Prostate gland (tissue), 2 donors: ENCODE measurements around the gene ADGB. TPM values are rescaled to one million over a fixed set of nuclear protein-coding genes. Genes with fewer than 3 reads are reported as not detected.

ENCODE experiments used
- DNase-seq: peaks from one replicate; pipeline ENCODE4 v3.0.0-alpha.2; 2019; ENCODE audit warnings: low spot score
- H3K27ac ChIP-seq, 2 donors: fragments of 200-600 bp; sonication (generic); 2 replicates each; pipeline ENCODE4 v1.5.1; 2017 to 2019
- H3K27me3 ChIP-seq: fragments of 200-600 bp; sonication (generic); replicated peaks from 2 replicates; pipeline ENCODE4 v1.5.1; 2019; ENCODE audit not compliant: insufficient read depth
- H3K36me3 ChIP-seq, 2 donors: fragments of 200-600 bp; sonication (generic); 1 replicate in 1 of 2; 2 replicates in 1 of 2; pipeline versions ENCODE4 v1.5.1 to v1.8.1; 2017 to 2019
- H3K4me1 ChIP-seq: fragments of 200-600 bp; sonication (generic); replicated peaks from 2 replicates; pipeline ENCODE4 v1.5.1; 2019
- H3K4me3 ChIP-seq, 2 donors: fragments of 200-600 bp; sonication (generic); 2 replicates each; pipeline ENCODE4 v1.5.1; 2017 to 2019
- H3K9me3 ChIP-seq: fragments of 200-600 bp; sonication (generic); 2 replicates; pipeline ENCODE4 v1.5.1; 2017
- CTCF ChIP-seq, 4 experiments: fragments of 200-600 bp in 2 of 4; fragments of 450-650 bp in 2 of 4; sonication (generic) in 2 of 4; IDR thresholded peaks; 1 replicate in 3 of 4; 2 replicates in 1 of 4; pipeline ENCODE4 v1.5.1; 2016 to 2019; ENCODE audit warnings: antibody characterized with exemption in 4 of 4, mild to moderate bottlenecking in 2 of 4, moderate library complexity in 2 of 4
- POLR2A ChIP-seq: fragments of 450-650 bp; IDR thresholded peaks from one replicate; pipeline ENCODE4 v1.6.1; 2016; ENCODE audit warnings: antibody characterized with exemption, mild to moderate bottlenecking
- POLR2AphosphoS5 ChIP-seq: sonication (generic); formaldehyde crosslinking; IDR thresholded peaks from one replicate; pipeline ENCODE4 v1.6.1; 2017; ENCODE audit warnings: antibody characterized with exemption
- WGBS: methylation state at CpG from one replicate; pipeline ENCODE4 v1.1.5; 2018; 5-methylcytosine and 5-hydroxymethylcytosine counted together
- intact Hi-C: fragments of 100-400 bp; cut with DNase I; formaldehyde crosslinking; loops from one replicate; pipeline ENCODE4 v1.14.2; 2022
- total RNA-seq, 2 donors: library from RNA; depleted of rRNA; stranded (reverse); fragments of >200 nt; gene quantifications; one replicate each; pipeline ENCODE4 v1.1.0, GENCODE V29; 2016

The ADGB gene
- total RNA-seq, 2 donors from 2014 or later: 8.1 TPM; not detected in 1

GRCh38 chr6:146709036-146709622 is 110.4 kb downstream of the ADGB start:
- Histone ChIP-seq H3K9me3 (no peaks in the 10 kb centered on the region), H3K4me3 (no peak overlapping the region), H3K4me1 (no peaks in the 10 kb centered on the region), H3K27ac (no peak overlapping the region), H3K36me3 (no peaks in the 10 kb centered on the region), H3K27me3 (no peaks in the 10 kb centered on the region)
- WGBS: 54% methylated on average over 2 of the region's 2 CpGs
- TF ChIP-seq POLR2A (no peak), CTCF (IDR thresholded peaks at IDR 0.05) (no peak), POLR2AphosphoS5 (no peak)
- DNase-seq: no peak
- intact Hi-C loops: no loop called here

- Histone ChIP-seq H3K36me3 (no peaks in the 10 kb centered on the region), H3K27ac (no peak overlapping the region), H3K9me3 (no peaks in the 10 kb centered on the region), H3K4me3 (no peak overlapping the region), H3K4me1 (no peaks in the 10 kb centered on the region), H3K27me3 (no peaks in the 10 kb centered on the region)
- WGBS: 72% methylated on average over 4 of the region's 4 CpGs
- intact Hi-C loops: no loop called here
- no peak for DNase-seq
- no peak for TF ChIP-seq POLR2A
Observed at GRCh38 chr6:146719387-146719786, 120.6 kb downstream of the ADGB start.

GRCh38 chr6:146739696-146740095 is 140.9 kb downstream of the ADGB start:
- no peaks in the 10 kb centered on the region for H3K27me3 ChIP-seq
- WGBS: 70% methylated on average over 3 of the region's 3 CpGs
- H3K9me3 ChIP-seq: no peaks in the 10 kb centered on the region
- no peak for DNase-seq
- TF ChIP-seq POLR2A (no peak), POLR2AphosphoS5 (no peak), CTCF (IDR thresholded peaks at IDR 0.05) (no peak)
- no peak overlapping the region for H3K4me3 ChIP-seq
- H3K27ac ChIP-seq: no peak overlapping the region
- intact Hi-C loops: no loop called here
- H3K4me1 ChIP-seq: no peaks in the 10 kb centered on the region
- no peaks in the 10 kb centered on the region for H3K36me3 ChIP-seq

GRCh38 chr6:146741609-146742008 is 142.8 kb downstream of the ADGB start:
- TF ChIP-seq POLR2AphosphoS5: no peak
- TF ChIP-seq CTCF (IDR thresholded peaks at IDR 0.05): no peak
- no peak for TF ChIP-seq POLR2A
- H3K9me3 ChIP-seq: no peaks in the 10 kb centered on the region
- no peaks in the 10 kb centered on the region for H3K27me3 ChIP-seq
- no peak overlapping the region for H3K27ac ChIP-seq
- no peaks in the 10 kb centered on the region for H3K36me3 ChIP-seq
- no peak for DNase-seq
- intact Hi-C loops: no loop called here
- no peak overlapping the region for H3K4me3 ChIP-seq
- H3K4me1 ChIP-seq: no peaks in the 10 kb centered on the region

GRCh38 chr6:146753306-146753705 is 154.5 kb downstream of the ADGB start:
- Histone ChIP-seq H3K4me3 (no peak overlapping the region), H3K27ac (no peak overlapping the region), H3K9me3 (no peaks in the 10 kb centered on the region), H3K36me3 (no peaks in the 10 kb centered on the region), H3K27me3 (no peaks in the 10 kb centered on the region), H3K4me1 (no peaks in the 10 kb centered on the region)
- no peak for TF ChIP-seq CTCF (IDR thresholded peaks at IDR 0.05)
- TF ChIP-seq POLR2AphosphoS5: no peak
- no peak for TF ChIP-seq POLR2A
- DNase-seq: no peak
- WGBS: 83% methylated on average over 2 of the region's 2 CpGs
- intact Hi-C loops: no loop called here
